ENCODE measurements around the gene ALX1.
A peak's percentile ranks its signal among the peaks of the same experiment; 100 is the strongest.

Gene ALX1

GRCh38 chr12:85277900-85278597 lies 2.0 kb upstream of the ALX1 start:
- in situ Hi-C loops (cut with HindIII; ENCODE audit: low sequenced_read_pairs) = no loop called here
- TF ChIP-seq CTCF (IDR thresholded peaks at IDR 0.05; ENCODE audit: low read depth, low read length, missing control alignments) = no peak
- H3K4me3 ChIP-seq (ENCODE audit: low read depth, low read length) = no peak overlapping the region
- DNase-seq (ENCODE audit: low read depth) = no peak

GRCh38 chr12:85278598-85279448 lies 1.2 kb upstream of the ALX1 start:
- in situ Hi-C loops (cut with HindIII; ENCODE audit: low sequenced_read_pairs) = no loop called here
- H3K4me3 ChIP-seq (ENCODE audit: low read depth, low read length) = peak overlapping the region; percentile 50
- no peak for TF ChIP-seq CTCF (IDR thresholded peaks at IDR 0.05; ENCODE audit: low read depth, low read length, missing control alignments)
- no peak for DNase-seq (ENCODE audit: low read depth)

GRCh38 chr12:85279449-85280164 lies 413 bp upstream of the ALX1 start:
- in situ Hi-C loops (cut with HindIII; ENCODE audit: low sequenced_read_pairs) = no loop called here
- no peak for DNase-seq (ENCODE audit: low read depth)
- peak overlapping the region; percentile 50 for H3K4me3 ChIP-seq (ENCODE audit: low read depth, low read length)
- no peak for TF ChIP-seq CTCF (IDR thresholded peaks at IDR 0.05; ENCODE audit: low read depth, low read length, missing control alignments)

- no peak for DNase-seq (ENCODE audit: low read depth)
- in situ Hi-C loops (cut with HindIII; ENCODE audit: low sequenced_read_pairs) = no loop called here
- TF ChIP-seq CTCF (IDR thresholded peaks at IDR 0.05; ENCODE audit: low read depth, low read length, missing control alignments) = no peak
- H3K4me3 ChIP-seq (ENCODE audit: low read depth, low read length) = peak overlapping the region; percentile 50
These were observed 1.1 kb downstream of the ALX1 start for GRCh38 chr12:85280984-85281630.

GRCh38 chr12:85281636-85282312 lies 1.8 kb downstream of the ALX1 start:
- DNase-seq (ENCODE audit: low read depth) = no peak
- TF ChIP-seq CTCF (IDR thresholded peaks at IDR 0.05; ENCODE audit: low read depth, low read length, missing control alignments) = no peak
- in situ Hi-C loops (cut with HindIII; ENCODE audit: low sequenced_read_pairs) = no loop called here
- no peak overlapping the region for H3K4me3 ChIP-seq (ENCODE audit: low read depth, low read length)

All from astrocyte of the cerebellum (primary cell).